HepG2 (cell line): ENCODE results near the gene PLIN4. TPM values are rescaled to one million over a fixed set of nuclear protein-coding genes. Genes with fewer than 3 reads are reported as not detected.

Experiments
- ATM ChIP-seq: fragments of 450-650 bp; IDR thresholded peaks from 2 replicates; pipeline ENCODE4 v1.7.1; 2017; ENCODE audit warnings: mild to moderate bottlenecking, borderline replicate concordance
- DNMT1 ChIP-seq: sonication (generic); formaldehyde crosslinking; IDR thresholded peaks from 2 replicates; pipeline ENCODE4 v1.5.1; 2020; ENCODE audit warnings: mild to moderate bottlenecking, missing genetic modification reagents
- HES4 ChIP-seq: sonication (generic); formaldehyde crosslinking; IDR thresholded peaks from 2 replicates; pipeline ENCODE4 v1.9.0; 2021; ENCODE audit warnings: mild to moderate bottlenecking, missing genetic modification reagents, borderline replicate concordance
- HHEX ChIP-seq: IDR thresholded peaks from 2 replicates; pipeline ENCODE4 v1.6.1; 2016; ENCODE audit warnings: control low read depth
- HMGXB3 ChIP-seq: sonication (generic); formaldehyde crosslinking; IDR thresholded peaks from 2 replicates; pipeline ENCODE4 v1.4.0; 2020; ENCODE audit warnings: missing genetic modification reagents, borderline replicate concordance
- IKZF5 ChIP-seq: IDR thresholded peaks from 2 replicates; pipeline ENCODE4 v1.6.1; 2018; ENCODE audit warnings: missing genetic modification reagents, mild to moderate bottlenecking, missing compliant biosample characterization
- KDM1A ChIP-seq: IDR thresholded peaks from 2 replicates; pipeline ENCODE4 v1.6.1; 2016; ENCODE audit warnings: missing compliant biosample characterization
- MBNL3 ChIP-seq: fragments of 250-450 bp; sonication (Bioruptor Pico); conservative IDR thresholded peaks from 2 replicates; pipeline ENCODE4 v1.8.0; 2022; ENCODE audit warnings: mild to moderate bottlenecking, inconsistent platforms
- MEF2D ChIP-seq: sonication (generic); formaldehyde crosslinking; IDR thresholded peaks from 2 replicates; pipeline ENCODE4 v1.5.1; 2020; ENCODE audit warnings: mild to moderate bottlenecking, missing genetic modification reagents
- MLX ChIP-seq: IDR thresholded peaks from 2 replicates; pipeline ENCODE4 v1.6.1; 2016
- NPAS2 ChIP-seq: sonication (generic); formaldehyde crosslinking; IDR thresholded peaks from 2 replicates; pipeline ENCODE4 v1.8.0; 2022; ENCODE audit warnings: mild to moderate bottlenecking, missing genetic modification reagents, borderline replicate concordance
- NR2C2 ChIP-seq: sonication (generic); formaldehyde crosslinking; IDR thresholded peaks from 2 replicates; pipeline ENCODE4 v1.4.0; 2020; ENCODE audit warnings: missing genetic modification reagents, mild to moderate bottlenecking, moderate library complexity, borderline replicate concordance
- PCBP2 ChIP-seq: fragments of 200-400 bp; formaldehyde crosslinking; optimal IDR thresholded peaks from 2 replicates; pipeline ENCODE3; 2018; ENCODE audit warnings: low read length, low read depth; ENCODE audit not compliant: poor library complexity, severe bottlenecking
- PLRG1 ChIP-seq: fragments of 450-650 bp; conservative IDR thresholded peaks from 2 replicates; pipeline ENCODE4 v1.6.1; 2016
- POLR2AphosphoS5 ChIP-seq: IDR thresholded peaks from 2 replicates; pipeline ENCODE4 v1.6.1; 2012; ENCODE audit warnings: low read depth, low read length
- POLR2G ChIP-seq: fragments of 200-400 bp; formaldehyde crosslinking; IDR thresholded peaks from 2 replicates; pipeline ENCODE4 v1.6.1; 2018; ENCODE audit warnings: mild to moderate bottlenecking, low read depth, low read length, moderate library complexity
- RCOR2 ChIP-seq: IDR thresholded peaks from 2 replicates; pipeline ENCODE4 v1.6.1; 2016; ENCODE audit warnings: missing biosample characterization, missing genetic modification reagents
- RELA ChIP-seq: sonication (generic); formaldehyde crosslinking; IDR thresholded peaks from 2 replicates; pipeline ENCODE4 v1.4.0; 2020; ENCODE audit warnings: missing genetic modification reagents
- SALL1 ChIP-seq: sonication (generic); formaldehyde crosslinking; IDR thresholded peaks from 2 replicates; pipeline ENCODE4 v1.8.0; 2022; ENCODE audit warnings: mild to moderate bottlenecking, missing genetic modification reagents
- STAT5B ChIP-seq: sonication (generic); formaldehyde crosslinking; IDR thresholded peaks from 2 replicates; pipeline ENCODE4 v1.4.0; 2020; ENCODE audit warnings: missing genetic modification reagents
- TAF1 ChIP-seq: sonication (generic); formaldehyde crosslinking; IDR thresholded peaks from 2 replicates; pipeline ENCODE4 v1.4.0; 2020; ENCODE audit warnings: missing genetic modification reagents
- TOE1 ChIP-seq: sonication (generic); formaldehyde crosslinking; IDR thresholded peaks from 2 replicates; pipeline ENCODE4 v1.4.0; 2020; ENCODE audit warnings: mild to moderate bottlenecking, missing genetic modification reagents
- ZFP90 ChIP-seq: sonication (generic); formaldehyde crosslinking; IDR thresholded peaks from 2 replicates; pipeline ENCODE4 v1.8.0; 2022; ENCODE audit warnings: missing genetic modification reagents, mild to moderate bottlenecking, inconsistent platforms, borderline replicate concordance
- ZKSCAN5 ChIP-seq: sonication (generic); formaldehyde crosslinking; IDR thresholded peaks from 2 replicates; pipeline ENCODE4 v1.5.1; 2020; ENCODE audit warnings: mild to moderate bottlenecking, missing genetic modification reagents
- ZNF598 ChIP-seq: sonication (generic); formaldehyde crosslinking; IDR thresholded peaks from 2 replicates; pipeline ENCODE4 v1.5.1; 2020; ENCODE audit warnings: mild to moderate bottlenecking, missing genetic modification reagents, borderline replicate concordance
- ZNF629 ChIP-seq: sonication (generic); formaldehyde crosslinking; conservative IDR thresholded peaks from 2 replicates; pipeline ENCODE4 v1.5.0; 2020; ENCODE audit warnings: missing genetic modification reagents
- polyA plus RNA-seq, 8 experiments: library from polyadenylated mRNA; depleted of rRNA in 3 of 8; stranded (reverse) in 7 of 8; unstranded in 1 of 8; fragments of >200 nt; fragmentation: Illumina TruSeq in 4 of 8; extraction: Trizol in 4 of 8; gene quantifications; 2 replicates each; pipeline versions ENCODE4 v1.2.1 to v1.2.3, GENCODE V29; 2011 to 2016; ENCODE audit warnings: low read depth in 4 of 8, missing spikeins in 1 of 8, mixed read lengths in 1 of 8; ENCODE audit not compliant: insufficient read depth in 1 of 8
- total RNA-seq, 5 experiments: library from RNA; depleted of rRNA; stranded (reverse); fragments of >200 nt; fragmentation: Illumina TruSeq; extraction: Trizol; gene quantifications; 2 replicates each; pipeline ENCODE4 v1.2.3, GENCODE V29; 2016; ENCODE audit warnings: low read depth in 1 of 5

The PLIN4 gene
- total and polyA plus RNA-seq, 2 of the 13 experiments (the other 11 are each of a cell fraction or from before 2014, with no cell fraction given): 1.1 to 1.3 TPM

GRCh38 chr19:4539693-4540581 lies 21.7 kb upstream of the PLIN4 start, which contains the start of gene LRG1 (continued):
- no peak for TF ChIP-seq MBNL3 (CRISPR knock-in tag)
- no peak for TF ChIP-seq ZFP90 (CRISPR knock-in tag)
- TF ChIP-seq STAT5B (CRISPR knock-in tag): no peak
- peak; percentile 73 for TF ChIP-seq MLX (CRISPR knock-in tag)
- peak; percentile 77; the same call in 1 of the 2 replicates for TF ChIP-seq MEF2D (CRISPR knock-in tag)
- no peak for TF ChIP-seq ZNF629
- TF ChIP-seq POLR2AphosphoS5: peak; percentile 96
- no peak; the same call in 1 of the 2 replicates for TF ChIP-seq SALL1 (CRISPR knock-in tag)
- no peak for TF ChIP-seq PCBP2
- TF ChIP-seq NPAS2 (CRISPR knock-in tag): no peak
- TF ChIP-seq TOE1 (CRISPR knock-in tag): no peak
- no peak for TF ChIP-seq ATM
- TF ChIP-seq RCOR2: no peak
- peak; percentile 88 for TF ChIP-seq TAF1
- no peak for TF ChIP-seq KDM1A (CRISPR knock-in tag)
- TF ChIP-seq POLR2G: peak; percentile 95
- TF ChIP-seq PLRG1: no peak
- peak; percentile 88; the same call in 1 of the 2 replicates for TF ChIP-seq HMGXB3 (CRISPR knock-in tag)
- peak; percentile 88 for TF ChIP-seq IKZF5 (CRISPR knock-in tag)
- peak; percentile 99 for TF ChIP-seq RELA (CRISPR knock-in tag)
- no peak for TF ChIP-seq HES4 (CRISPR knock-in tag)
- no peak; the same call in 1 of the 2 replicates for TF ChIP-seq ZNF598 (CRISPR knock-in tag)
- TF ChIP-seq ZKSCAN5 (CRISPR knock-in tag): 0 out of 2 replicates have a peak, but pooled peaks have one; percentile 60
- TF ChIP-seq NR2C2: peak; percentile 86
- TF ChIP-seq HHEX (CRISPR knock-in tag): no peak
- TF ChIP-seq DNMT1 (CRISPR knock-in tag): no peak
